Anterior cingulate cortex (tissue), 58 donors: ENCODE results near the gene NR2F1-AS1.

Experiments used
- DNase-seq, 58 donors: peaks; one replicate each; lab custom pipeline; 2025; lab: John Stamatoyannopoulos, UW

NR2F1-AS1 gene

GRCh38 chr5:93591323-93591945 is 10.4 kb upstream of the NR2F1-AS1 start:
- no peak for DNase-seq

- DNase-seq, result no peak
Measured at GRCh38 chr5:93590493-93590892, 9.5 kb upstream of the NR2F1-AS1 start.

- peak in 8 of 58 donors; percentile 18 to 56 (median 30) for DNase-seq
Measured at GRCh38 chr5:93589829-93590215, 8.8 kb upstream of the NR2F1-AS1 start.

DNA sequence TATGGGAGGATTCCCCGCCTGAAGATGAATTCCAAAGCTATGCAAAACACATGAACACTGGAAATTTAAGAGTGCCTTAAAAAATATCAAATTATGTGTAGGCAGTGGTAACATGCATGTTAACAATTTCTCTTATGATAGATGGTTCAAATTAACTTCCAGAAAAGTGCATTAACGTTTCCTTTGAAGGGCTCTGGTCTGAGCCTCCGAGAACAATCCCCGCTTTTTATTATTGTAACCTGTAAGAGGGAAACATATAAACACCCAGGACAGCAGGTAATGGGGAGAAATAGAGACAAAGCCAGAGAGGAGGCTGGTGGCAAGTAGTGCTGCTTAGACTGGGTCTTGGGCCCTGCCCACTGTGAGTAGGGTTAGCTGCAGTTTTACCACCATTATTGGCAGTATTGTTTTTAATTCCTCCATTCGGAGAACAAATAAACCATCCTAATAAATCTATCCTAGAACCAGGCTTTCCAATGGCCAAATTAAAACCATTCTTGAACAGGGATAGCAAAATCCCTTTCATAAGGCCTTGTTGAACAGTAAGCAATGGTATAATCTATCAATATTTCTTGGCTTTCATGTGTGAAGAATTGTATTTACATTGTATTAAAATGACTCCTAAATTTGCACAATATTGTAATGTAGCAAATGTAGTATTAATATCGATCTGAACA is 8.3 kb upstream of the NR2F1-AS1 start:
- no peak for DNase-seq

GRCh38 chr5:93588352-93589151 is 7.5 kb upstream of the NR2F1-AS1 start:
- DNase-seq, result peak in 2 of 58 donors; percentile 11 to 28

DNA sequence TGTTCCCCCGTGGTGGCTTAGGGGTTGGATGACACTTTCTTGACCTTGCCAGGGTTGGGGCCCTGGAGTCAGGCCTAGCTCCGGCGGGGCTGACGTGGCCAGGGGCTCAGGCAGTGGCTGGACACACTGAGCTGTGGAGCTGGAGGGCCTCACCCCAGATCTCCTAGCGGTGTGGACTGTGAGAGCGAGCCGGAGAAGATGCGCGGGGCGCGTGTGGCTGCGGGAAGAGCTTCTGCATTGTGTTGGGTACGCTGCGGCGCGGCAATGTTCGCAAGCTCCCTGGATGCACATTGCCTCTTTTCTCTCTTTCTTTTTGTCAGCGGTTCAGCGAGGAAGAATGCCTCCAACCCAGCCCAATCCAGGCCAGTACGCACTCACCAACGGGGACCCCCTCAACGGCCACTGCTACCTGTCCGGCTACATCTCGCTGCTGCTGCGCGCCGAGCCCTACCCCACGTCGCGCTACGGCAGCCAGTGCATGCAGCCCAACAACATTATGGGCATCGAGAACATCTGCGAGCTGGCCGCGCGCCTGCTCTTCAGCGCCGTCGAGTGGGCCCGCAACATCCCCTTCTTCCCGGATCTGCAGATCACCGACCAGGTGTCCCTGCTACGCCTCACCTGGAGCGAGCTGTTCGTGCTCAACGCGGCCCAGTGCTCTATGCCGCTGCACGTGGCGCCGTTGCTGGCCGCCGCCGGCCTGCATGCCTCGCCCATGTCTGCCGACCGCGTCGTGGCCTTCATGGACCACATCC is 6.8 kb upstream of the NR2F1-AS1 start:
- peak in 1 of 58 donors; percentile 17 for DNase-seq

- no peak for DNase-seq
Measured at GRCh38 chr5:93586736-93587596, 5.9 kb upstream of the NR2F1-AS1 start.

GRCh38 chr5:93585767-93586385 is 4.9 kb upstream of the NR2F1-AS1 start:
- DNase-seq, result peak in 1 of 58 donors; percentile 20

GRCh38 chr5:93585041-93585766 is 4.2 kb upstream of the NR2F1-AS1 start:
- DNase-seq, result peak in 2 of 58 donors; percentile 40 to 53

DNA sequence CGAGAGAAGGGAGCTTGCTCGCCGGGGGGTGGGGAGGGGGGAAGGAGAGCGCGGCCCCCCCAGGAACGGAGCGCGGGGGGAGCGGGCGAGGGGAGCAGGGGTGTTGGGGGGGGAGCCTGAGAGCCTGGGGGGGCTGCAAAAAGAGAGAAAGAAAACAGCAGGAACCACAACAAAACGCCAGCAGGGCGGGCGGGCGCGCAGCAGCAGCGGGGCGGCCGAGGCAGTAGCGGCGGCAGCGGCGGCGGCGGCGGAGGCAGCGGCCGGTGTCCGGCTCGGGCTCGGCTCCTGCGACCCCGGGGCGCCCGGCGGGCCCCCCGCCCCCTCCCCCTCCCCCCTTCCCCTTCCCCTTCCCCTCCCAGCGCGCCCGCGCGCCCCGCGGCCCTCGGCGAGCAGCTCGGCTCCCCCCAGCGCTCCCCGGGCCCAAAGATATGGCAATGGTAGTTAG is 3.6 kb upstream of the NR2F1-AS1 start:
- peak in 4 of 58 donors; percentile 18 to 66 (median 48) for DNase-seq

- DNase-seq, result peak in 20 of 58 donors; percentile 23 to 67 (median 46)
Measured at GRCh38 chr5:93583768-93584595, 3.0 kb upstream of the NR2F1-AS1 start.

DNA sequence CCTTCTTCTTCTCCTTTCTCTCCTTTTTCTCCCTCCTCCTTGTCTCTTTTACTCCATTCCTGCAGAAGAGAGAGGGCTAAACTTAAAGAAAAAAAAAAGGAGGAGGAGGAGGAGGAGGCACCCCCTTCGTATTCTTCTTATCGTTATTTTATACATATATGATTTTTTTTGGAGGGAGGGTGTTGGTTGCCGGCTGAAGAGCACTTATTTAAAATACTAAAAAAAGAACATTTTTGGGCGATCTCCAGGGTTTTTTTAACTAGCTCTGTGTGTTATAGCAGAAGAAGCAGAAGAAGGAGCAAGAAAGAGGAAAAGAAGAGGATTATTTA is 2.4 kb upstream of the NR2F1-AS1 start:
- no peak for DNase-seq

- DNase-seq, result peak in 50 of 58 donors; percentile 30 to 84 (median 68)
Measured at GRCh38 chr5:93582677-93583438, 1.8 kb upstream of the NR2F1-AS1 start, which contains the start of gene NR2F1. Gene NR2F1 (plus strand): TSS chr5:93583222. CDS start chr5:93585024, 1,802 bp downstream.

GRCh38 chr5:93582167-93582462 is 1.1 kb upstream of the NR2F1-AS1 start:
- no peak for DNase-seq

- peak in 15 of 58 donors; percentile 28 to 79 (median 50) for DNase-seq
Measured at GRCh38 chr5:93580063-93580926, 724 bp downstream of the NR2F1-AS1 start.

- DNase-seq, result peak in 23 of 58 donors; percentile 33 to 88 (median 51)
Measured at GRCh38 chr5:93579692-93580062, 1.3 kb downstream of the NR2F1-AS1 start.
